Lower leg skin (tissue), 4 donors: Measurements from ENCODE around the gene OR10J4. TPM values are rescaled to one million over a fixed set of nuclear protein-coding genes. Genes with fewer than 3 reads are reported as not detected.

ENCODE experiments used
- DNase-seq, 2 donors: peaks; one replicate each; pipeline ENCODE4 v3.0.0-alpha.2; 2019; ENCODE audit warnings: low spot score in 2 of 2
- H3K4me3 ChIP-seq: fragments of 200-600 bp; sonication (generic); 2 replicates; pipeline ENCODE4 v1.5.1; 2017; ENCODE audit warnings: mild to moderate bottlenecking, low read depth; ENCODE audit not compliant: poor library complexity, severe bottlenecking
- CTCF ChIP-seq, 3 donors: fragments of 450-650 bp; IDR thresholded peaks; one replicate each; pipeline ENCODE4 v1.5.1; 2016; ENCODE audit warnings: antibody characterized with exemption in 3 of 3, mild to moderate bottlenecking in 3 of 3, moderate library complexity in 2 of 3
- POLR2A ChIP-seq, 2 donors: fragments of 450-650 bp; IDR thresholded peaks; one replicate each; pipeline ENCODE4 v1.6.1; 2016 to 2017; ENCODE audit warnings: antibody characterized with exemption in 2 of 2, mild to moderate bottlenecking in 1 of 2, moderate library complexity in 1 of 2
- WGBS, 2 donors: methylation state at CpG; one replicate each; pipeline ENCODE4 v1.1.5; 2018; 5-methylcytosine and 5-hydroxymethylcytosine counted together
- intact Hi-C: fragments of 100-400 bp; cut with DNase I; formaldehyde crosslinking; loops from one replicate; pipeline ENCODE4 v1.15.0; 2023; ENCODE audit warnings: low total_unique reads
- total RNA-seq, 4 donors: library from RNA; depleted of rRNA; stranded (reverse); fragments of >200 nt; gene quantifications; one replicate each; pipeline ENCODE4 v1.1.0, GENCODE V29; 2016

The OR10J4 gene
- not detected for total RNA-seq

DNA sequence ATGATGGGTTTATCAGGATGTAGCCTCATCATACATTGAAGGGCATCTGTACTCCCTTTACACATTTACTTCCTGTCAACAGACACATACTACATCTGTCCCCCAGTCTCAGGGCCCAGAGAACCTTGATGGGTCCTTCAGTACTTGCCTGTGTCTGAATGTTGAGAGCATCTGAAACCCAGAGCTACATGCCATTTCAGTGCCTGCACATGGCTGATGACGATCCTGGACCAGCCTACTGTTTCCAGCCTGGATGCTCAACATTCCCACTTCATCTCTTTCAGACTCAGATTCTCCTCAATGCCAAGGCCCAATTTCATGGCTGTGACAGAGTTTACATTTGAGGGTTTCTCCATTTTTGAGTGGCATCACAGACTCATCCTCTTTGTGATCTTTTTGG is at the start of gene OR10J4:
TSS of gene OR10J4 (plus strand) at position 301 of the 400 bp plus-strand sequence.
- DNase-seq, result no peak
- intact Hi-C loops, result no loop called here
- 77 to 93% methylated on average over 1 of the region's 1 CpG for WGBS, 2 donors
- TF ChIP-seq POLR2A (IDR thresholded peaks at IDR 0.05), result no peak
- TF ChIP-seq CTCF (IDR thresholded peaks at IDR 0.05), result no peak
- no peak within 1 kb of the TSS for H3K4me3 ChIP-seq

DNA sequence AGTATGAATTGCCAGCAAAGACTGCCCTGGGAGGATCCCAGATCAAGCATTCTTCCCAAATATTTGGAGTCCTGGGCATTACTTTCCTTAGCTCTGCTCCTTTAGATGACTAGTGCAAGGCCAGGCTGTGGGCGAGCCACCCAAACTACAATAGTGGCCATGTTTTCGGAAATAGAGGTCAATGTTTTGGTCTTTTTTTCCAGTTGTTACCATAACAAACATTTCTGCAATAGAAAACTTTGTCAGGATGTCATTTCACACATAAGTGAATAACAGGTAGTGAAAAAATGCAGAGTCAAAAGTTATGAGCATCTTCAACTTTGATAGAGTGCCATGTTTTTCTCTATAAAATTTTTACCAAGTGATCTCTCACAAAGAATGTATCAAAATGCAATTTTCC is 25.2 kb upstream of the OR10J4 start:
- 87 to 92% methylated on average over 2 of the region's 2 CpGs for WGBS, 2 donors
- H3K4me3 ChIP-seq, result no peak overlapping the region
- intact Hi-C loops, result no loop called here
- no peak for TF ChIP-seq CTCF (IDR thresholded peaks at IDR 0.05)
- no peak for TF ChIP-seq POLR2A (IDR thresholded peaks at IDR 0.05)
- no peak for DNase-seq

GRCh38 chr1:159408862-159409400 is 23.1 kb upstream of the OR10J4 start:
- no peak for DNase-seq
- intact Hi-C loops, result no loop called here
- TF ChIP-seq CTCF (IDR thresholded peaks at IDR 0.05), result no peak
- TF ChIP-seq POLR2A (IDR thresholded peaks at IDR 0.05), result no peak
- no peak overlapping the region for H3K4me3 ChIP-seq
- 81 to 85% methylated on average over 6 of the region's 6 CpGs for whole genome bisulfite sequencing, 2 donors

- intact Hi-C loops, result no loop called here
- no peak overlapping the region for H3K4me3 ChIP-seq
- DNase-seq, result no peak
- WGBS, 2 donors, result 72 to 84% methylated on average over 8 of the region's 8 CpGs
- no peak for TF ChIP-seq CTCF (IDR thresholded peaks at IDR 0.05)
- no peak for TF ChIP-seq POLR2A (IDR thresholded peaks at IDR 0.05)
Observed at GRCh38 chr1:159421821-159422220, 10.2 kb upstream of the OR10J4 start.

GRCh38 chr1:159428536-159428935 is 3.5 kb upstream of the OR10J4 start:
- intact Hi-C loops, result no loop called here
- TF ChIP-seq CTCF (IDR thresholded peaks at IDR 0.05) (no peak), POLR2A (IDR thresholded peaks at IDR 0.05) (no peak)
- DNase-seq, result no peak
- H3K4me3 ChIP-seq, result no peak overlapping the region
- WGBS, 2 donors, result 60 to 65% methylated on average over 3 of the region's 3 CpGs
